ENCODE measurements around the gene MEF2B.
"Not testable (repeated sequence)": the region's sequence is repeated elsewhere in the genome, so short reads cannot be mapped to it uniquely, and the experiment has no call there.

The MEF2B gene

GRCh38 chr19:19179548-19180441 is 9.7 kb upstream of the MEF2B start:
- no peaks in the 10 kb centered on the region for H3F3A ChIP-seq (ENCODE audit: insufficient read depth, low read length)
- H3K9me3 ChIP-seq (ENCODE audit: low read length), result no peaks in the 10 kb centered on the region
- H3K9ac ChIP-seq (ENCODE audit: low read length), result no peak overlapping the region
- no peaks in the 10 kb centered on the region for H3K79me2 ChIP-seq (ENCODE audit: insufficient read depth, low read length)
- no peak overlapping the region for H2AFZ ChIP-seq (ENCODE audit: low read length)
- no peak overlapping the region for H3K4me3 ChIP-seq (ENCODE audit: low read depth, low read length, poor library complexity, severe bottlenecking)
- peaks cover 30% of the 10 kb centered on the region for H3K36me3 ChIP-seq (ENCODE audit: insufficient read depth, low read length)
- H3K4me2 ChIP-seq (ENCODE audit: low read length), result no peak overlapping the region
- no peaks in the 10 kb centered on the region for H3K27me3 ChIP-seq (ENCODE audit: insufficient read depth, low read length)
- H3K4me1 ChIP-seq (ENCODE audit: insufficient read depth, low read length, severe bottlenecking), result peaks cover 6% of the 10 kb centered on the region
- H3K27ac ChIP-seq (ENCODE audit: low read depth, low read length, poor library complexity, severe bottlenecking), result no peak overlapping the region
- no peak for TF ChIP-seq EZH2 (IDR thresholded peaks at IDR 0.05; ENCODE audit: borderline replicate concordance, low read length)
- H4K20me1 ChIP-seq (ENCODE audit: insufficient read depth, low read length), result no peaks in the 10 kb centered on the region
- H3K9me2 ChIP-seq (ENCODE audit: low read depth, low read length), result no peaks in the 10 kb centered on the region

- H3K27me3 ChIP-seq (ENCODE audit: insufficient read depth, low read length), result no peaks in the 10 kb centered on the region
Observed at GRCh38 chr19:19176950-19177349, 6.9 kb upstream of the MEF2B start.

GRCh38 chr19:19173243-19173642 is 3.2 kb upstream of the MEF2B start:
- H3K36me3 ChIP-seq (ENCODE audit: insufficient read depth, low read length); H4K20me1 ChIP-seq (ENCODE audit: insufficient read depth, low read length); H3K9me3 ChIP-seq (ENCODE audit: low read length); H2AFZ ChIP-seq (ENCODE audit: low read length); H3K9ac ChIP-seq (ENCODE audit: low read length); H3K9me2 ChIP-seq (ENCODE audit: low read depth, low read length); H3F3A ChIP-seq (ENCODE audit: insufficient read depth, low read length); H3K27me3 ChIP-seq (ENCODE audit: insufficient read depth, low read length); H3K79me2 ChIP-seq (ENCODE audit: insufficient read depth, low read length); H3K4me3 ChIP-seq (ENCODE audit: low read depth, low read length, poor library complexity, severe bottlenecking); H3K4me2 ChIP-seq (ENCODE audit: low read length): not testable (repeated sequence)
- Histone ChIP-seq H3K27ac (ENCODE audit: low read depth, low read length, poor library complexity, severe bottlenecking) (peak overlapping the region; percentile 15), H3K4me1 (ENCODE audit: insufficient read depth, low read length, severe bottlenecking) (peaks cover 42% of the 10 kb centered on the region)

More at GRCh38 chr19:19176950-19177349, 6.9 kb upstream of the MEF2B start:
- Histone ChIP-seq H3K9me3 (ENCODE audit: low read length) (no peaks in the 10 kb centered on the region), H3K27ac (ENCODE audit: low read depth, low read length, poor library complexity, severe bottlenecking) (no peak overlapping the region), H3K79me2 (ENCODE audit: insufficient read depth, low read length) (no peaks in the 10 kb centered on the region), H3K4me3 (ENCODE audit: low read depth, low read length, poor library complexity, severe bottlenecking) (no peak overlapping the region), H2AFZ (ENCODE audit: low read length) (no peak overlapping the region), H4K20me1 (ENCODE audit: insufficient read depth, low read length) (no peaks in the 10 kb centered on the region), H3K4me2 (ENCODE audit: low read length) (no peak overlapping the region), H3K36me3 (ENCODE audit: insufficient read depth, low read length) (peaks cover 20% of the 10 kb centered on the region), H3K9ac (ENCODE audit: low read length) (no peak overlapping the region), H3F3A (ENCODE audit: insufficient read depth, low read length) (no peaks in the 10 kb centered on the region), H3K4me1 (ENCODE audit: insufficient read depth, low read length, severe bottlenecking) (peaks cover 14% of the 10 kb centered on the region), H3K9me2 (ENCODE audit: low read depth, low read length) (no peaks in the 10 kb centered on the region)
- TF ChIP-seq CTCF (IDR thresholded peaks at IDR 0.05; ENCODE audit: low read length), result no peak
- TF ChIP-seq EZH2 (IDR thresholded peaks at IDR 0.05; ENCODE audit: borderline replicate concordance, low read length), result no peak

GRCh38 chr19:19171821-19172532 is 1.9 kb upstream of the MEF2B start:
- H3F3A ChIP-seq (ENCODE audit: insufficient read depth, low read length), result no peaks in the 10 kb centered on the region
- H3K9ac ChIP-seq (ENCODE audit: low read length), result peak overlapping the region; percentile 11; the same call in 1 of the 2 replicates
- H3K9me3 ChIP-seq (ENCODE audit: low read length), result no peaks in the 10 kb centered on the region
- H3K27me3 ChIP-seq (ENCODE audit: insufficient read depth, low read length), result no peaks in the 10 kb centered on the region
- TF ChIP-seq CTCF (IDR thresholded peaks at IDR 0.05; ENCODE audit: low read length) (no peak), EZH2 (IDR thresholded peaks at IDR 0.05; ENCODE audit: borderline replicate concordance, low read length) (no peak)
- H3K4me2 ChIP-seq (ENCODE audit: low read length), result no peak overlapping the region; the same call in 1 of the 2 replicates
- peaks cover 55% of the 10 kb centered on the region for H3K4me1 ChIP-seq (ENCODE audit: insufficient read depth, low read length, severe bottlenecking)
- peaks cover 11% of the 10 kb centered on the region; the same call in 1 of the 2 replicates for H3K36me3 ChIP-seq (ENCODE audit: insufficient read depth, low read length)
- peak overlapping the region; percentile 73 for H3K27ac ChIP-seq (ENCODE audit: low read depth, low read length, poor library complexity, severe bottlenecking)
- H2AFZ ChIP-seq (ENCODE audit: low read length), result no peak overlapping the region
- no peak overlapping the region for H3K4me3 ChIP-seq (ENCODE audit: low read depth, low read length, poor library complexity, severe bottlenecking)
- H3K79me2 ChIP-seq (ENCODE audit: insufficient read depth, low read length), result peaks cover 16% of the 10 kb centered on the region
- no peaks in the 10 kb centered on the region for H3K9me2 ChIP-seq (ENCODE audit: low read depth, low read length)
- no peaks in the 10 kb centered on the region for H4K20me1 ChIP-seq (ENCODE audit: insufficient read depth, low read length)

All from OCI-LY1 (cell line).